Measurements from ENCODE around the gene ANKRD6. TPM values are rescaled to one million over a fixed set of nuclear protein-coding genes. Genes with fewer than 3 reads are reported as not detected.

ANKRD6 gene
- total RNA-seq, 6 experiments from 2014 or later = 5.3 to 14.8 (median 8.3) TPM

- H3K27me3 ChIP-seq = no peaks in the 10 kb centered on the region
- intact Hi-C loops (cut with DNase I) = no loop called here
- 92% methylated on average over 1 of the region's 1 CpG for WGBS (ENCODE audit: insufficient coverage, low coverage, low lambda C conversion rate, missing lambda C conversion rate)
These were observed 16.2 kb upstream of the ANKRD6 start for GRCh38 chr6:89416796-89417195.

GRCh38 chr6:89430201-89430962 is 2.6 kb upstream of the ANKRD6 start:
- H3K9me3 ChIP-seq = no peaks in the 10 kb centered on the region
- no peaks in the 10 kb centered on the region for H3K27me3 ChIP-seq
- DNase-seq = no peak
- peaks cover 0 to 4% (median 0%) of the 10 kb centered on the region in 4 donors for H3K4me1 ChIP-seq
- TF ChIP-seq CTCF (IDR thresholded peaks at IDR 0.05) (no peak), POLR2A (IDR thresholded peaks at IDR 0.05) (no peak)
- no peaks in the 10 kb centered on the region for H3K36me3 ChIP-seq
- no peak overlapping the region for H3K27ac ChIP-seq
- no peak for ATAC-seq
- 53% methylated on average over 7 of the region's 7 CpGs for WGBS (ENCODE audit: insufficient coverage, low coverage, low lambda C conversion rate, missing lambda C conversion rate)
- no peak overlapping the region for H3K4me3 ChIP-seq
- intact Hi-C loops (cut with DNase I) = loop anchor here (5.0 kb wide), 1 partner anchor 182 kb away; no protein-coding TSS in a partner anchor

More at GRCh38 chr6:89416796-89417195, 16.2 kb upstream of the ANKRD6 start:
- DNase-seq (no peak), ATAC-seq (no peak)
- H3K4me3 ChIP-seq = no peak overlapping the region
- peaks cover 0 to 8% (median 0%) of the 10 kb centered on the region in 4 donors for H3K4me1 ChIP-seq
- no peaks in the 10 kb centered on the region for H3K36me3 ChIP-seq
- no peaks in the 10 kb centered on the region for H3K9me3 ChIP-seq
- H3K27ac ChIP-seq = no peak overlapping the region
- no peak for TF ChIP-seq POLR2A (IDR thresholded peaks at IDR 0.05)
- TF ChIP-seq CTCF (IDR thresholded peaks at IDR 0.05) = no peak

- Histone ChIP-seq H3K36me3 (no peaks in the 10 kb centered on the region), H3K9me3 (no peaks in the 10 kb centered on the region), H3K27me3 (no peaks in the 10 kb centered on the region), H3K4me1 (peaks cover 0 to 4% (median 0%) of the 10 kb centered on the region in 4 donors), H3K27ac (peak overlapping the region in 2 of 3 donors; percentile 23 to 40), H3K4me3 (peak overlapping the region; percentile 89 to 96 (median 91))
- TF ChIP-seq CTCF (IDR thresholded peaks at IDR 0.05) (peak in 1 of 4 donors; percentile 21), POLR2A (IDR thresholded peaks at IDR 0.05) (no peak)
- peak; percentile 34 to 52 (median 46) for ATAC-seq
- 0% methylated on average over 7 of the region's 80 CpGs for WGBS (ENCODE audit: insufficient coverage, low coverage, low lambda C conversion rate, missing lambda C conversion rate)
- peak in 2 of 3 donors; percentile 32 to 52 for DNase-seq
- intact Hi-C loops (cut with DNase I) = loop anchor here (5.0 kb wide), 1 partner anchor 179 kb away; no protein-coding TSS in a partner anchor
These were observed 549 bp downstream of the ANKRD6 start for GRCh38 chr6:89433252-89434149.

GRCh38 chr6:89434150-89434499 is 1.2 kb downstream of the ANKRD6 start:
- no peak for DNase-seq
- no peaks in the 10 kb centered on the region for H3K9me3 ChIP-seq
- peaks cover 0 to 4% (median 0%) of the 10 kb centered on the region in 4 donors for H3K4me1 ChIP-seq
- no peak for TF ChIP-seq CTCF (IDR thresholded peaks at IDR 0.05)
- WGBS (ENCODE audit: insufficient coverage, low coverage, low lambda C conversion rate, missing lambda C conversion rate) = 54% methylated on average over 2 of the region's 3 CpGs
- intact Hi-C loops (cut with DNase I) = loop anchor here (5.0 kb wide), 1 partner anchor 178 kb away; no protein-coding TSS in a partner anchor
- H3K27me3 ChIP-seq = no peaks in the 10 kb centered on the region
- H3K4me3 ChIP-seq = peak overlapping the region; percentile 89 to 96 (median 91)
- H3K36me3 ChIP-seq = no peaks in the 10 kb centered on the region
- ATAC-seq = no peak
- no peak overlapping the region for H3K27ac ChIP-seq

Data from right lobe of liver (tissue), 6 donors.